GM18517 (cell line): ENCODE measurements around the gene TBC1D4.
A peak's percentile ranks its signal among the peaks of the same experiment; 100 is the strongest.

Source experiments
- ATAC-seq: cut with Tn5 transposase; IDR thresholded peaks from one replicate; pipeline ENCODE4 v1.9.1; 2021; ENCODE audit warnings: mild to moderate bottlenecking, moderate library complexity; ENCODE audit not compliant: unreplicated experiment

Gene TBC1D4

GRCh38 chr13:75419656-75420055, 62.3 kb downstream of the TBC1D4 start:
- no peak for ATAC-seq

GRCh38 chr13:75418997-75419396, 63.0 kb downstream of the TBC1D4 start:
- no peak for ATAC-seq

- ATAC-seq: no peak
Observed at GRCh38 chr13:75418186-75418843, 63.7 kb downstream of the TBC1D4 start.

- ATAC-seq: no peak
Observed at GRCh38 chr13:75417656-75418055, 64.3 kb downstream of the TBC1D4 start.

DNA sequence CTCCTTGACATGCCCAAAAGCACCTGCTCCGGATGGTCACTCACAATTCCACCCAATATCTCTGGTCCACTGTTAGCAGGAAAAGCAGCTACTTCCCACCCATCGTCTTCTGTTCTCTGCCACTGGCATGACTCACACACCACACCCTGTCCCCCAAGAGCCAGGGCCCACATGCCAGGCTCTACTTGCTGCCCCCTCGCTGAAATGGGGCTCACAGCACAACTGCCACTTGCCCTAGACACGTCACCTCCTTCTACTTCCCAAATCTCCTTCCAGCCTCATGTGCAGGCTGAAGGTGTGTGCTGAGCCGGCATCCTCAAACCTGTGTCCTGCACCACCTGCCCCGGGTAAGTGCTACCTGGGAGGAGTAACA, 65.0 kb downstream of the TBC1D4 start:
- no peak for ATAC-seq

DNA sequence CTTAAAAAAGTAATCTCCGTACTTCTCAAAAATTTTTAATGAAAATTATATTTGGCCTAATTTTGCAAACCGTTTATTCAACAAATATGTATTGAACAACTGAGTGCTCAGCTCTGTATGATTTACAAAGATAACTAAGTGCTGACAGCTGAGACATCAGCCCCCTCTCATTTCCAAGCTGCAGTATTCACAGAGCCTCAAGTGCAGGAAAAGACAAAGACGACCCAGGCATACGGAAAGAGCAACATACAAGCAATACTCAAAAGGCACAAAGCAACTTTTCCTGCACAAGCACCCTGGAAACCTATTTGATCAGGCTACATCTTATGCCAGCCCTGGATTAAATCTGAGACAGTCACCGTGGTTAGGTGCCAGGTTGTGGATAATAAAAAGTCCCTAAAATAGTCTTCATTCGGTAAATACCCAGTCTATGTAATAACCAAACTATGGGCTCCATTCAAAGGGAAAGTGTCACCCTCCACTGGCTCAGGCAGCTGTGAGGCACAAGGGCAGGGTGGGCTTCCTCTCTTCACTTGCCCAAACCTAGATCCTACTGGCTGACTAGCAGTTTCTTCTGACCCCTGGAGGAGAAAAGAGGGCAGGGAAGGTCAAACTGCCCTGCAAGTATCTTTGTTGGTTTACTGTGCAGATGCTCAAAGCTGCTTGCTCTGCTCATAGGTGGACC, 65.5 kb downstream of the TBC1D4 start:
- ATAC-seq: no peak

GRCh38 chr13:75415694-75416093, 66.3 kb downstream of the TBC1D4 start:
- no peak for ATAC-seq

DNA sequence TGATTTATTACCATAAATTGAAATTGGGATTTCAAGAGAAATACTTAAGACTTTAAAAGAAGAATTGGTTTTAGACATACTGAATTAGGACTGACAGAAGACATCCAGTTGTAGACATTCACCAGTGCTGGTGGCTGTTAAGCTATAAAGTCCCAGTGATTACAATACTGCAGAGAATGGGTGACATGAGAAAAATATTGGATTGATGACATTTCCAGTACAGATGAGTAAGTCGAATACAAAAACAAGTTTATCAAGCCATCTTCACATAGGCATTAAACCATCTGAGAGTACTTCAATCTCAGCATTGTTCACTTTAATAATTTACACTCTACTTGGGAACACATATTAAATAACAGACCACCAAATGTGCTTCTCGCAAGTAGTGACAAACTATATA, 66.8 kb downstream of the TBC1D4 start:
- no peak for ATAC-seq

- no peak for ATAC-seq
Observed at GRCh38 chr13:75414036-75414827, 67.7 kb downstream of the TBC1D4 start.

GRCh38 chr13:75411924-75412537, 69.9 kb downstream of the TBC1D4 start:
- no peak for ATAC-seq

- no peak for ATAC-seq
Observed at GRCh38 chr13:75410207-75410606, 71.8 kb downstream of the TBC1D4 start.

- no peak for ATAC-seq
Observed at GRCh38 chr13:75407998-75408397, 74.0 kb downstream of the TBC1D4 start.

- ATAC-seq: no peak
Observed at GRCh38 chr13:75407473-75407872, 74.5 kb downstream of the TBC1D4 start.

GRCh38 chr13:75405976-75406703, 75.8 kb downstream of the TBC1D4 start:
- ATAC-seq: no peak

- ATAC-seq: no peak
Observed at GRCh38 chr13:75404726-75405125, 77.2 kb downstream of the TBC1D4 start.

- no peak for ATAC-seq
Observed at GRCh38 chr13:75402787-75403186, 79.2 kb downstream of the TBC1D4 start.

DNA sequence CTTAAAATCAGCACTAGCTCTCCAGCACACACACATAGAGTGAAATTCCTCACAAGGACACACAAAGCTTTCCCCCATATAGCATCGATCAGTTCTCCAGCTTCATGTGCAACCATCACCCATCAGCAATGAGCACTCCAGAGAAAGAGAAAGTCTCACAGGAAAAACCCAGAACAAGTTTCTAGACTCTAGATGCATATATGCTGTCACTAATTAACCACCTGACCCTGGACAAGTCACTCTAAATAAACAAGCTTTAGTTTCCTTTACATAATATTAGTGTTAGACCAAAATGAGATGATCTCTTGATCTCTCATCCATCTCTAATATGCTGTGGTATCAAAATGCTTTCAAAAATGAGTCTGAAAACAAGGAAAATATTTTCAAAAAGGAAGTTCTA, 81.2 kb downstream of the TBC1D4 start:
- ATAC-seq: peak; percentile 60

DNA sequence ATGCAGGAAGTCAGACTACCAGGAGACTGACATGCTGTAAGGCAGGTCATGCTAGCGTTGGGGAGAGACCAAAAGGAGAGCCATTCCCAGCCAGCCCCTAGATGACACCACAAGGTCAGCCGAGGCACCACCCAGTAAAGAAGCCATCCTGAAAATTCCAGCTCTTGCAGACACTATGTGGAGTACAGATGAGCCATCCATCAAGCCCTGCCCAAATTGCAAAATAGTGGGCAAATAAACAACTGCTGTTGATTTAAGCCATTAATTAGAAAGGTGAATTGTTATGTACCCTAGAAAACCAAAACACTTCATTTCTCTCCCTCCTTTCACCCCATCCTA, 82.1 kb downstream of the TBC1D4 start:
- no peak for ATAC-seq

DNA sequence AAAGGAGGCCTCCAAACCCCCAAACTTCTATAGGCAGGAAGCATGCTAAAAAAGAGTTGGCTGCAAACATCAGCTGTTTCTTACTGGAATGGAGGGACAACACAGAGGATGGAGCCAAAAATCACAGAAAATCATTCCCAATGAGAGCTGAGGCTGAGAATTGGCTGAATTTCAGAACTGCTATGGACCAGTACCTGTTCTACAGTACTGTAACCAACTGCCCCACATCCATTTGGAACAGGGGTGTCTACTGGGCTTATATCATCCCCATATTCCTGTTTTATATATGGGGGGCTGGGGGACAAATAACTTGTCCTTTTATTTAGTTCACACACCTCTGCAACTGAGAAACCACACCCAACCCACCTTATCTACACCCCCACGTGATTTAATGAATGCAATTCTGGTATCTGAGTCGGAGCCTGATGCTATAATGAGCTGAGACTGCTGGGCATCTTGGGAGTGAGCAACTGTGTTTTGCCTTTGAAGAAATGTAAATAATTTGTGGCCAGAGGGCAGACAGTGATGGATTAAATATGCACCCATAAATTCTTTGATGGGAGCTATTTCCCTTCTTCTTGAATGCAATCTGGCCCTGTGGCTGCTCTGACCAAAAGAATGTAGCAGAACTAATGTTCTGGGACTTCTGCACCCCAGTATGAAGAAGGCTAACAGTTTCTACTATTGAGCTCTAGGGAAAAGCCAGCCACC, 82.6 kb downstream of the TBC1D4 start:
- no peak for ATAC-seq

- no peak for ATAC-seq
Observed at GRCh38 chr13:75398072-75398471, 83.9 kb downstream of the TBC1D4 start.
